ENCODE measurements around the gene CLINT1. TPM values are rescaled to one million over a fixed set of nuclear protein-coding genes. Genes with fewer than 3 reads are reported as not detected.

CLINT1 gene
- total and polyA plus RNA-seq, 2 of the 4 experiments (the other 2 are of a cell fraction) = 144 to 146 TPM

DNA sequence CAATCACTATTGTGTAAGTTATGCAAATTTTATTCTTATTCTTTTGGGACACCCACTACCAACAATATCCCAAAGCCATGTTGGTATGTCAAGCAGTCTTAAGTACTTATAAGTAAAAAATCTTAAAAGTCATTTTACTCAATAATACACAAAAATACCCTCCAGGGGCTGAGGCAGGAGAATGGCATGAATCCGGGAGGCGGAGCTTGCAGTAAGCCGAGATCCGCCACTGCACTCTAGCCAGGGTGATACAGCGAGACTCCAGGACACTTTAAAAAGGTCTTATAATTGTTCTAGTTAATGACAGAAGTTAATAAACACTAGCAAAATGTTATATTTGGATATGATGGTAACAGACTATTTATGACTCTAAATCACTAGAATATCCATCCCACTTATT is 16.8 kb downstream of the CLINT1 start:
- Histone ChIP-seq H3K27me3 (ENCODE audit: control insufficient read depth, insufficient read depth, low read length) (no peaks in the 10 kb centered on the region), H3K36me3 (ENCODE audit: control insufficient read depth, insufficient read depth, low read length) (peaks cover 8% of the 10 kb centered on the region; the same call in 1 of the 2 replicates), H4K8ac (ENCODE audit: low read depth in 2 of 2, low read length in 2 of 2) (no peak overlapping the region), H4K20me1 (ENCODE audit: insufficient read depth, low read length) (peaks cover 49% of the 10 kb centered on the region), H3K27ac (ENCODE audit: insufficient read depth, low read length) (no peak overlapping the region), H3K79me1 (ENCODE audit: low read depth in 1 of 2, low read length in 2 of 2) (peaks cover 22 to 43% of the 10 kb centered on the region in 2 experiments), H2AK5ac (ENCODE audit: low read depth, low read length) (no peak overlapping the region), H3K4me1 (ENCODE audit: control insufficient read depth, insufficient read depth, low read length) (no peaks in the 10 kb centered on the region), H3K4ac (ENCODE audit: low read depth, low read length) (no peak overlapping the region), H2AFZ (replicated peaks; ENCODE audit: low read length, poor library complexity) (no peak overlapping the region), H3K4me2 (ENCODE audit: low read depth, low read length) (no peak overlapping the region), H2BK120ac (ENCODE audit: low read depth, low read length) (no peak overlapping the region), H3K9me1 (ENCODE audit: insufficient read depth, low read length) (peaks cover 8% of the 10 kb centered on the region; the same call in 1 of the 2 replicates), H3K14ac (replicated peaks; ENCODE audit: low read depth, low read length) (no peak overlapping the region), H2AK9ac (replicated peaks; ENCODE audit: low read depth, low read length, poor library complexity) (no peak overlapping the region), H3K56ac (ENCODE audit: extremely low read depth, insufficient read depth, low read length) (no peak overlapping the region), H3K4me3 (ENCODE audit: insufficient read depth, low read depth, low read length) (no peak overlapping the region), H2BK5ac (ENCODE audit: low read depth, low read length, poor library complexity, severe bottlenecking) (no peak overlapping the region), H4K91ac (ENCODE audit: insufficient read depth, low read depth, low read length) (no peak overlapping the region), H3K9ac (ENCODE audit: low read depth, low read length) (no peak overlapping the region), H3K18ac (ENCODE audit: low read depth, low read length) (no peak overlapping the region), H2BK15ac (ENCODE audit: low read depth, low read length) (no peak overlapping the region), H3K9me3 (ENCODE audit: control insufficient read depth, insufficient read depth, low read length) (no peaks in the 10 kb centered on the region; the same call in 1 of the 2 replicates), H3K23ac (ENCODE audit: low read depth, low read length) (no peak overlapping the region), H2BK20ac (ENCODE audit: low read depth, low read length) (no peak overlapping the region), H4K5ac (ENCODE audit: low read depth, low read length) (no peak overlapping the region)
- CTCF ChIA-PET = interaction anchor here (0.9 to 2.0 kb wide), 2 partner anchors 13 to 107 kb away, joined by 3 to 7 read pairs; no protein-coding TSS in a partner anchor
- in situ Hi-C loops (cut with MboI; ENCODE audit: low sequenced_read_pairs) (no loop called here), intact Hi-C loops (cut with micrococcal nuclease) (no loop called here), dilution Hi-C loops (cut with HindIII; ENCODE audit: low sequenced_read_pairs, unreplicated experiment) (no loop called here)
- BruUV-seq (replicated peaks) = no TSS peak
- POLR2A ChIA-PET (ENCODE audit: unreplicated experiment) = no interaction called here
- no CpG with 5 or more reads among the region's 5 CpGs for WGBS, 2 experiments (ENCODE audit: extremely low coverage in 2 of 2, insufficient read length in 1 of 2)
- ATAC-seq (ENCODE audit: low read depth) (no peak), DNase-seq (no peak)
- no peak for TF ChIP-seq BHLHE40 (IDR thresholded peaks at IDR 0.05; ENCODE audit: low read depth, low read length)
- no peak for TF ChIP-seq MAZ (IDR thresholded peaks at IDR 0.05; ENCODE audit: borderline replicate concordance, low read depth, low read length)
- no peak for TF ChIP-seq MAFK (IDR thresholded peaks at IDR 0.05; ENCODE audit: low read depth, low read length)
- no peak for TF ChIP-seq FOS (IDR thresholded peaks at IDR 0.05; ENCODE audit: low read depth, low read length)
- TF ChIP-seq, protein P1, sequence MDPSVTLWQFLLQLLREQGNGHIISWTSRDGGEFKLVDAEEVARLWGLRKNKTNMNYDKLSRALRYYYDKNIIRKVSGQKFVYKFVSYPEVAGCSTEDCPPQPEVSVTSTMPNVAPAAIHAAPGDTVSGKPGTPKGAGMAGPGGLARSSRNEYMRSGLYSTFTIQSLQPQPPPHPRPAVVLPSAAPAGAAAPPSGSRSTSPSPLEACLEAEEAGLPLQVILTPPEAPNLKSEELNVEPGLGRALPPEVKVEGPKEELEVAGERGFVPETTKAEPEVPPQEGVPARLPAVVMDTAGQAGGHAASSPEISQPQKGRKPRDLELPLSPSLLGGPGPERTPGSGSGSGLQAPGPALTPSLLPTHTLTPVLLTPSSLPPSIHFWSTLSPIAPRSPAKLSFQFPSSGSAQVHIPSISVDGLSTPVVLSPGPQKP (IDR thresholded peaks at IDR 0.05; ENCODE audit: borderline replicate concordance, low read depth, low read length) = no peak
- TF ChIP-seq CHD1 (IDR thresholded peaks at IDR 0.05; ENCODE audit: low read depth, low read length) = no peak
- TF ChIP-seq, protein P2, sequence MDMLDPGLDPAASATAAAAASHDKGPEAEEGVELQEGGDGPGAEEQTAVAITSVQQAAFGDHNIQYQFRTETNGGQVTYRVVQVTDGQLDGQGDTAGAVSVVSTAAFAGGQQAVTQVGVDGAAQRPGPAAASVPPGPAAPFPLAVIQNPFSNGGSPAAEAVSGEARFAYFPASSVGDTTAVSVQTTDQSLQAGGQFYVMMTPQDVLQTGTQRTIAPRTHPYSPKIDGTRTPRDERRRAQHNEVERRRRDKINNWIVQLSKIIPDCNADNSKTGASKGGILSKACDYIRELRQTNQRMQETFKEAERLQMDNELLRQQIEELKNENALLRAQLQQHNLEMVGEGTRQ (IDR thresholded peaks at IDR 0.05; ENCODE audit: low read depth, low read length) = no peak

All from IMR-90 (cell line).